HG03354 (cell line): ENCODE results near the gene ECPAS.
"Not testable (repeated sequence)": the region's sequence is repeated elsewhere in the genome, so short reads cannot be mapped to it uniquely, and the experiment has no call there.

Experiments used
- ATAC-seq: cut with Tn5 transposase; IDR thresholded peaks from one replicate; pipeline ENCODE4 v1.9.1; 2021; ENCODE audit warnings: mild to moderate bottlenecking; ENCODE audit not compliant: unreplicated experiment, poor library complexity, severe bottlenecking

The ECPAS gene, protein sequence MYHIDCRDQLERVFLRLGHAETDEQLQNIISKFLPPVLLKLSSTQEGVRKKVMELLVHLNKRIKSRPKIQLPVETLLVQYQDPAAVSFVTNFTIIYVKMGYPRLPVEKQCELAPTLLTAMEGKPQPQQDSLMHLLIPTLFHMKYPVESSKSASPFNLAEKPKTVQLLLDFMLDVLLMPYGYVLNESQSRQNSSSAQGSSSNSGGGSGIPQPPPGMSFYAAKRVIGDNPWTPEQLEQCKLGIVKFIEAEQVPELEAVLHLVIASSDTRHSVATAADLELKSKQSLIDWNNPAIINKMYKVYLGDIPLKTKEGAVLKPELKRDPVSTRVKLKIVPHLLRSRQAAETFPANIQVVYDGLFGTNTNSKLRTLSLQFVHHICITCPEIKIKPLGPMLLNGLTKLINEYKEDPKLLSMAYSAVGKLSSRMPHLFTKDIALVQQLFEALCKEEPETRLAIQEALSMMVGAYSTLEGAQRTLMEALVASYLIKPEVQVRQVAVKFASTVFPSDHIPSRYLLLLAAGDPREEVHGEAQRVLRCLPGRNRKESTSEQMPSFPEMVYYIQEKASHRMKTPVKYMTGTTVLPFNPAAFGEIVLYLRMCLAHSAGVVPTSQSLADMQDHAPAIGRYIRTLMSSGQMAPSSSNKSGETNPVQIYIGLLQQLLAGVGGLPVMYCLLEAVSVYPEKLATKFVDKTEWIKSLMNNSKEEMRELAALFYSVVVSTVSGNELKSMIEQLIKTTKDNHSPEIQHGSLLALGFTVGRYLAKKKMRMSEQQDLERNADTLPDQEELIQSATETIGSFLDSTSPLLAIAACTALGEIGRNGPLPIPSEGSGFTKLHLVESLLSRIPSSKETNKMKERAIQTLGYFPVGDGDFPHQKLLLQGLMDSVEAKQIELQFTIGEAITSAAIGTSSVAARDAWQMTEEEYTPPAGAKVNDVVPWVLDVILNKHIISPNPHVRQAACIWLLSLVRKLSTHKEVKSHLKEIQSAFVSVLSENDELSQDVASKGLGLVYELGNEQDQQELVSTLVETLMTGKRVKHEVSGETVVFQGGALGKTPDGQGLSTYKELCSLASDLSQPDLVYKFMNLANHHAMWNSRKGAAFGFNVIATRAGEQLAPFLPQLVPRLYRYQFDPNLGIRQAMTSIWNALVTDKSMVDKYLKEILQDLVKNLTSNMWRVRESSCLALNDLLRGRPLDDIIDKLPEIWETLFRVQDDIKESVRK (N-terminal part only)

GRCh38 chr9:111483858-111484571, at the start of gene ECPAS:
ECPAS (minus strand) TSS chr9:111484383; CDS start chr9:111472918, 11,465 bp downstream.
- ATAC-seq = peak; percentile 60

- no peak for ATAC-seq
These were observed 49.1 kb upstream of the ECPAS start for GRCh38 chr9:111533099-111533790.

- ATAC-seq = no peak
These were observed 47.5 kb upstream of the ECPAS start for GRCh38 chr9:111531716-111532115.

DNA sequence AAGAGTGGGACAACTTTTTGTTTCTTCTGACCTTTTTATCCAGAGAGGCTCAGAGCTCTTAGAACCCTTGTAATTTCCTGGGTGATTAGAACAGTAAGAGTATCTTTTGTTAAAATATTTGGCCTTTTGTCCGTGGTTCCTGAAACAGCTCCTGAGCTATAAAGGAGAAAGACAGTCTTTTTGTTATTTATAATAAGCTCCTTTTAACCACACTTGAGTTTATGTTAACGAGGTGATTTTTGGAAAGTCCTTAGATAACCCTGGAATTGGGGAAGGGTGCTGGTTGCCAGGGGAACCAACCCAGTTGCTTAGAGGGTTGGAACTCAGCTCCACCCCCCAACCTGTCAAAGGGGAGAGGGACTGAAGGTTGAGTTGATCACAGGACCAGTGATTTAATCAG, 45.6 kb upstream of the ECPAS start:
- no peak for ATAC-seq

- no peak for ATAC-seq
These were observed 43.2 kb upstream of the ECPAS start for GRCh38 chr9:111527347-111527746.

DNA sequence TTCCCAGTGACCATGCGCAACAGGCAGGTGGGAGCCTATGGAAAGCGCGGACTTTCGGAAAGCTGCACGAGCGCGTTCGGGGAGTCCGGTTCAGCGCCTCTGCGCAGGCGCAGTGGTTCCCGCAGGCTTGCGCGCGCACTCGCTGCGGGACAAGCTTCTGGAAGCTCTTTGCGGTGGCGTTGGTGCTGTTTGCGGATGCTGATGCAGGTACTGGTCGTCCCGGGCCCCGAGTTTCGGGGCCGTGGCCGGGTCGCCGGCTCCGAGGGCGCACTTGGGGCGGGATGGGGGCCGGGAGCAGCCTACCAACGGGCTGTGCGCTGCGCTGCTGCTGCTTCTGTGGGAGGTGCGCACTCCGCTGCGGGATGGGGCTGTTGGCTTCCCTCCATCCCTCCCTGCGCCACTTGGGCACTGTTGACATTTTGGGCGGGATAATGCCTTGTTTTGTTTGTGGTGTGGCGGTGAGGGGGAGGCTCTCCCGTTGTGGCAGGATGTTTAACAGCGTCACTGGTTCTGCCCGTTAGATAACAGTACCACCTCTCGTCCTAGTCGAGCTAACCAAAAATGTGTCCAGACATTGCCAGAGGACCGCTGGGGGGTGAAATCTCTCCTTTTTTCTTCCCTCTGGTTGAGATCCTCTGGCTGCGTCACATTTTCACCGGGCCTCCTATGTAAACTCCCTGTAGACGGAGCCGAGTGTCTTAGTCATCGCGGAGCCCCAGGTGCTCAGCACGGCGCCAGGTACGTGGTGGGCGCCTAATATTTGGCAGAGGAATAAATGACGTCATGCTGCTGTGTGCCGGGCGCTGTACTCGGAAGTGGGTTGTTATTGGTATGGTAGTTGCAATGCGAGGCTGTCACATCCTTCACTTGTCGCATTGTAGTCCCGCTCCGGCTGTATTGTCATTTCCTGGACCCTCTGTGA, 41.1 kb upstream of the ECPAS start, which contains the start of gene ZNF483:
Gene ZNF483, plus strand, starts transcription at position 124 of the 922 bp plus-strand sequence. CDS start 2,217 bp downstream, outside the sequence.
- peak; percentile 62 for ATAC-seq

- ATAC-seq = peak; percentile 6
These were observed 40.5 kb upstream of the ECPAS start for GRCh38 chr9:111524731-111525055.

- no peak for ATAC-seq
These were observed 31.9 kb upstream of the ECPAS start for GRCh38 chr9:111516061-111516465.

DNA sequence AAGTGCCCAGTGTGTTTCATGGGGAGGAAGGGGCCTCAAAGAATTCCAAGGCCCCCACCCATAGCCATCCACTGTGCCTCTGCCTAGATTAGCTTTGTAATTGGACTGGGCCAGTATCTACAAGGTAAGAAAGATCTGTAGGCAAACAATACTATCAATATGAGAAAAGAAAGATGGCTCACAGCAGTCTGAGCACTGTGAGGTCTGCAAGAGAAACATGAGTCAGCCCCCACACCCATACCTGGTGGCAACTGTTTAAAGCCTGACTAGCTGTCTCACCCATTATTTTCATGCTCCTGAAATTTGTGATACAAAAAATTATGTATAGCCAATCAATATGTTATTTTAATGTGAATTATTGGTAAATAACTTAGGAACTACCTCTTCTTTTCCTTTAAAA, 30.8 kb upstream of the ECPAS start:
- no peak for ATAC-seq

DNA sequence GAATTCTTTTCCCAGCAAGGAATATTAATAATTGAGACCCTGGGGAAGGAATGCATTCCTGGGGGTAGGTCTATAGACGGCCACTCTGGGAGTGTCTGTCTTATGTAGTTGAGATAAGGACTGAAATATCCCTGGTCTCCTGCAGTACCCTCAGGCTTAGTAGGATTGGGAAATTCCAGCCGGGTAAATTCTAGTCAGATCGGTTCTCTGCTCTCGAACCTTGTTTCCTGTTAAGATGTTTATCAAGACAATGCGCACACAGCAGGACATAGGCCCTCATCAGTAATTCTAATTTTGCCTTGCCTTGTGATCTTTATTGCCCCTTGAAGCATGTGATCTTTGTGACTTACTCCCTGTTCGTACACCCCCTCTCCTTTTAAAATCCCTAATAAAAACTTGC, 27.4 kb upstream of the ECPAS start:
- not testable (repeated sequence) for ATAC-seq

DNA sequence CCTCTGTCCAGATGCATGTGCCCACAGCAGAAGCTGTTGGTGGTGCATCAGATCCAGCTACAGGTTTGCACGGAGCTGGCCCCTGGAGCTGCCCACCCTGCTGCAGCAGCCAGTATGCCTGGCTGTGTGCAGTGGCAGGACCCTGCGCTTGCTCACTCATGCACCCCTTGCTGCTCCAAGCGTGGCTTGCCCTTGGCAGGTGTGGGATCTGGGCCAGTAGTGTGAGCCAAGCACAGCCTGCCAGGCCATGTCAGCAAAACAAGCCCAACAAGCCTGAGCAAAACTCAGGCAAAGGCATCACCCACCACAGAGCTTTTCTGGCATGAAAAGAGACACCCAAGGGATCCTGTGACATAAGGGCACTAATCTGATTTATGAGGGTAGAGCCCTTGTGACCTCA, 18.3 kb upstream of the ECPAS start:
- no peak for ATAC-seq

DNA sequence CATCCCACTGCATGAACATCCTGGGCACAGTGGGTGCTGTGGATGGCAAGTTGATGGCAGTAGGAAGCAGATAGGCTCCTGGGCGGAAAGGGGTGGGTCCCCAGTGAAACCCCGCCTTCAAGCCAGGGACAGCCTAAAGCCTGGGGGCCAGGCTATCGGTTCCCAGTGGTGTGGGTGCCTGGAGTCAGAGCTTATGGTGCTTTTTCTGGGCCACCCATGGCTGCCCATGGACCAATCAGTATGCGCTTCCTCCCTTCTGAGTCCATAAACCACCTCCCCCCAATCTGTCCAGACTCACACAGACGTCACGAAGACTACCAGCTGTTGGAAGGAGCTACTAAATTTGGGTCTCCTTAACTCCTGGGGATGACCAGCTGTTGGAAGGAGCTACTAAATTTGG, 17.5 kb upstream of the ECPAS start:
- ATAC-seq = no peak

DNA sequence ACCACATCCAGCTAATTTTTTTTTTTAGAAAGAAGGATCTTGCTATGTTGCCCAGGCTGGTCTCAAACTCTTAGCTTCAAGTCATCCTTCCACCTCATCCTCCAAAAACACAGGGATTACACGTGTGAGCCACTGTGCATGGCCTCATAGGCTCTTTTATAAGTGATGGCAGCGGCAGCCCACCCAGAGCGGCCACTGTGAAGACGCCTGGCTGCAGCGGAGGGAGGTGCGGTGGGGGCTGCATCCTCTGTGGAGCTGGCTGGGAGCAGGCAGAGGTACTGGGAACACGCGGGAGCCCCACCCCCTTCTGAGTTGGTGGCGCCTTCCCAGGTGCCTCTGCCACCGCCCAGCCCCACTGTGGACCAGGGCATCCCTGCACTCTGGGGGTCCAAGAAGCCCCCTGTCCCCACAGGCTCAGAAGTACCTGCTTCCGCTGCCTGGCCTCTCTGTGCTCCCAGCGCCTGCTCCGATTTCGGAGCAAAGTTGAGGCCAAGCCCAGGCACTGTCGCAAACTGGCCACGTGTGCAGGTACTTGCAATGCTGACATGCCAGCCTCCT, 16.9 kb upstream of the ECPAS start:
- no peak for ATAC-seq

DNA sequence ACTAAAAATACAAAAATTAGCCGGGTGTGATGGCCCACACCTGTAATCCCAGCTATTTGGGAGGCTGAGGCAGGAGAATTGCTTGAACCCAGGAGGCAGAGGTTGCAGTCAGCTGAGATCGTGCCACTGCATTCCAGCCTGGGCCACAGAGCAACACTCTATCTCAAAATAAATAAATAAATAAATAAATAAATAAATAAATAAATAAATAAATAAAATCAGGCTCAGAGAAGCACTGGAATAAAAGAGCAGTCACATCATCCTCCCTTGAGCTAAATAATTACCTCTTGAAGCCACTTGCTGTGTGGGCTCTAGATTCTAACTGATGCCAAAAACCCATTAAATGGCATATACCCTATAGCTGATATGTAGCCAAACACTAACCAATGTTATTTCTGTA, 13.0 kb upstream of the ECPAS start:
- not testable (repeated sequence) for ATAC-seq

DNA sequence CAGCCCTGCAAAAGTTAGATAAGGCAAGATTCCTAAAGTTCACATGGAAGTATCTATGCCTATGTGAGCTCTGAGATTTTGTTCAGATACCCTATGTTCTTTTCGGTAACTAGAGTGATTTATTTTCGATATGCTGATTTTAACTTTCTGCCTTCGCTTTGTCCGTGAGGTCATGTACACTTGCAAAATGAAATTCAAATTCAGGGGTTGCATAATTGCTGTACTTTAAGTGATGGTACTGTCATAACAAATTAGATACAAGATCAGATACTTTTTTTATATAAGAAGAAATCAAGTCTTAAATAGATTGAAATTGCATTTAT, 350 bp upstream of the ECPAS start:
- peak; percentile 2 for ATAC-seq

- peak; percentile 43 for ATAC-seq
These were observed 735 bp downstream of the ECPAS start for GRCh38 chr9:111483439-111483857.

- ATAC-seq = peak; percentile 66
These were observed 1.3 kb downstream of the ECPAS start for GRCh38 chr9:111482694-111483438.
